ENCODE measurements around the gene SSTR4. TPM values are rescaled to one million over a fixed set of nuclear protein-coding genes. Genes with fewer than 3 reads are reported as not detected.

The SSTR4 gene
- total and polyA plus RNA-seq, 2 donors (not counting 1 experiment from before 2014, with no cell fraction given) = not detected

GRCh38 chr20:23059001-23059400 lies 23.9 kb downstream of the SSTR4 start:
- no peak overlapping the region for H3K9ac ChIP-seq (ENCODE audit: insufficient read depth, low read length)
- no peaks in the 10 kb centered on the region for H3K79me2 ChIP-seq (ENCODE audit: control insufficient read depth, insufficient read depth, low read length)
- H3K4me1 ChIP-seq (ENCODE audit: control insufficient read depth, extremely low read depth, insufficient read depth, low read length) = peaks cover 15% of the 10 kb centered on the region
- no peak overlapping the region for H3K27ac ChIP-seq (ENCODE audit: insufficient read depth, low read length)
- H3K4me2 ChIP-seq (ENCODE audit: extremely low read depth, insufficient read depth, low read length) = no peak overlapping the region
- TF ChIP-seq CTCF (conservative IDR thresholded peaks at IDR 0.05 in 1 of 2, IDR thresholded peaks at IDR 0.05 in 1 of 2; ENCODE audit: low read depth in 1 of 2, low read length in 2 of 2) = no peak
- TF ChIP-seq EZH2 (IDR thresholded peaks at IDR 0.05; ENCODE audit: low read length, missing control alignments) = no peak
- no peaks in the 10 kb centered on the region for H4K20me1 ChIP-seq (ENCODE audit: control insufficient read depth, extremely low read depth, insufficient read depth, low read length)
- H3K27me3 ChIP-seq (ENCODE audit: control insufficient read depth, insufficient read depth, low read length) = no peaks in the 10 kb centered on the region
- no peak overlapping the region for H2AFZ ChIP-seq (ENCODE audit: low read length)
- DNase-seq (ENCODE audit: low read depth in 2 of 2) = peak in 1 of 2 donors; percentile 54
- H3K36me3 ChIP-seq (ENCODE audit: control insufficient read depth, insufficient read depth, low read length) = no peaks in the 10 kb centered on the region
- no peak overlapping the region for H3K4me3 ChIP-seq (replicated peaks in 1 of 4; ENCODE audit: control extremely low read depth in 1 of 4, insufficient read depth in 1 of 4, low read depth in 3 of 4, low read length in 4 of 4)
- H3K9me3 ChIP-seq (ENCODE audit: control insufficient read depth, insufficient read depth, low read depth, low read length) = no peaks in the 10 kb centered on the region

DNA sequence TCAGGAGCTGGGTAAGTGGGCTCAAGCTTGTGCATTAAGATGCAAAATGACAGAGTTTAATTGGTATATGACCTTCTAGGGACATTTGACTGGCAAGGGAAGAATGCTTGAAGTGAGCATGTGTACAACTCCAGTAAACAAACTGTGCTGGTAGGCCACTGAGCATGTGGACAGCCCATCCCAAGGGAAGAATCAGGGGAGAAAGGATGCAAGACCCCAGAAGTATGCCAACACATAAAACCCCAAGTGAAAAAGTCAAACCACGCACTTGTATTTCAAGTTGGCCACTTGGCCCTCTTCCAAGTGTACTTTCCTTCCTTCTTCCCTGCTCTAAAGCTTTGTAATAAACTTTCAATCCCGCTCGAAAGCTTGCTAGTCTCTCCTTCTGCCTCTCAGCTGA lies 24.7 kb downstream of the SSTR4 start:
- Histone ChIP-seq H3K27ac (ENCODE audit: insufficient read depth, low read length) (no peak overlapping the region), H3K36me3 (ENCODE audit: control insufficient read depth, insufficient read depth, low read length) (no peaks in the 10 kb centered on the region)

GRCh38 chr20:23060629-23061028 lies 25.5 kb downstream of the SSTR4 start:
- Histone ChIP-seq H3K4me3 (replicated peaks in 1 of 4; ENCODE audit: control extremely low read depth in 1 of 4, insufficient read depth in 1 of 4, low read depth in 3 of 4, low read length in 4 of 4) (no peak overlapping the region), H3K4me1 (ENCODE audit: control insufficient read depth, extremely low read depth, insufficient read depth, low read length) (peaks cover 15% of the 10 kb centered on the region), H3K36me3 (ENCODE audit: control insufficient read depth, insufficient read depth, low read length) (no peaks in the 10 kb centered on the region), H3K27me3 (ENCODE audit: control insufficient read depth, insufficient read depth, low read length) (no peaks in the 10 kb centered on the region), H3K4me2 (ENCODE audit: extremely low read depth, insufficient read depth, low read length) (no peak overlapping the region), H4K20me1 (ENCODE audit: control insufficient read depth, extremely low read depth, insufficient read depth, low read length) (no peaks in the 10 kb centered on the region), H3K27ac (ENCODE audit: insufficient read depth, low read length) (no peak overlapping the region), H3K79me2 (ENCODE audit: control insufficient read depth, insufficient read depth, low read length) (no peaks in the 10 kb centered on the region), H3K9ac (ENCODE audit: insufficient read depth, low read length) (no peak overlapping the region), H3K9me3 (ENCODE audit: control insufficient read depth, insufficient read depth, low read depth, low read length) (no peaks in the 10 kb centered on the region), H2AFZ (ENCODE audit: low read length) (no peak overlapping the region)
- TF ChIP-seq CTCF (conservative IDR thresholded peaks at IDR 0.05 in 1 of 2, IDR thresholded peaks at IDR 0.05 in 1 of 2; ENCODE audit: low read depth in 1 of 2, low read length in 2 of 2) (no peak), EZH2 (IDR thresholded peaks at IDR 0.05; ENCODE audit: low read length, missing control alignments) (no peak)
- DNase-seq (ENCODE audit: low read depth in 2 of 2) = no peak

More for the DNA sequence above, 24.7 kb downstream of the SSTR4 start:
- Histone ChIP-seq H3K27me3 (ENCODE audit: control insufficient read depth, insufficient read depth, low read length) (no peaks in the 10 kb centered on the region), H3K4me2 (ENCODE audit: extremely low read depth, insufficient read depth, low read length) (no peak overlapping the region), H3K9me3 (ENCODE audit: control insufficient read depth, insufficient read depth, low read depth, low read length) (no peaks in the 10 kb centered on the region), H4K20me1 (ENCODE audit: control insufficient read depth, extremely low read depth, insufficient read depth, low read length) (no peaks in the 10 kb centered on the region), H3K4me3 (replicated peaks in 1 of 4; ENCODE audit: control extremely low read depth in 1 of 4, insufficient read depth in 1 of 4, low read depth in 3 of 4, low read length in 4 of 4) (no peak overlapping the region), H3K9ac (ENCODE audit: insufficient read depth, low read length) (no peak overlapping the region), H3K4me1 (ENCODE audit: control insufficient read depth, extremely low read depth, insufficient read depth, low read length) (peaks cover 15% of the 10 kb centered on the region), H3K79me2 (ENCODE audit: control insufficient read depth, insufficient read depth, low read length) (no peaks in the 10 kb centered on the region), H2AFZ (ENCODE audit: low read length) (no peak overlapping the region)
- TF ChIP-seq CTCF (conservative IDR thresholded peaks at IDR 0.05 in 1 of 2, IDR thresholded peaks at IDR 0.05 in 1 of 2; ENCODE audit: low read depth in 1 of 2, low read length in 2 of 2) = no peak
- no peak for TF ChIP-seq EZH2 (IDR thresholded peaks at IDR 0.05; ENCODE audit: low read length, missing control alignments)
- no peak for DNase-seq (ENCODE audit: low read depth in 2 of 2)
